Epidermal melanocyte (primary cell): ENCODE data around the gene CLEC4F.
"Not testable (repeated sequence)": the region's sequence is repeated elsewhere in the genome, so short reads cannot be mapped to it uniquely, and the experiment has no call there.

Experiments
- DNase-seq: peaks from one replicate; pipeline ENCODE4 v3.0.0; 2011; ENCODE audit warnings: low spot score; ENCODE audit not compliant: insufficient read length

CLEC4F gene

GRCh38 chr2:70826696-70827350 lies 6.4 kb upstream of the CLEC4F start:
- no peak for DNase-seq

- DNase-seq, result no peak
Observed at GRCh38 chr2:70823249-70823648, 2.9 kb upstream of the CLEC4F start.

GRCh38 chr2:70822843-70823242 lies 2.4 kb upstream of the CLEC4F start:
- DNase-seq, result no peak

GRCh38 chr2:70817284-70817954 lies 3.0 kb downstream of the CLEC4F start:
- DNase-seq, result no peak

- no peak for DNase-seq
Observed at GRCh38 chr2:70816726-70817125, 3.7 kb downstream of the CLEC4F start.

GRCh38 chr2:70808983-70809958 lies 11.1 kb downstream of the CLEC4F start:
- DNase-seq, result no peak

GRCh38 chr2:70807828-70808118 lies 12.6 kb downstream of the CLEC4F start:
- DNase-seq, result no peak

GRCh38 chr2:70807102-70807827 lies 13.1 kb downstream of the CLEC4F start:
- DNase-seq, result no peak

GRCh38 chr2:70806620-70807019 lies 13.8 kb downstream of the CLEC4F start:
- no peak for DNase-seq

GRCh38 chr2:70806013-70806412 lies 14.4 kb downstream of the CLEC4F start:
- DNase-seq, result no peak

GRCh38 chr2:70801607-70802263 lies 18.7 kb downstream of the CLEC4F start:
- no peak for DNase-seq

GRCh38 chr2:70799706-70800105 lies 20.7 kb downstream of the CLEC4F start:
- no peak for DNase-seq

GRCh38 chr2:70797996-70798395 lies 22.4 kb downstream of the CLEC4F start:
- not testable (repeated sequence) for DNase-seq

- DNase-seq, result no peak
Observed at GRCh38 chr2:70797506-70797905, 22.9 kb downstream of the CLEC4F start.

- no peak for DNase-seq
Observed at GRCh38 chr2:70796262-70796661, 24.1 kb downstream of the CLEC4F start.

GRCh38 chr2:70795164-70795995 lies 25.0 kb downstream of the CLEC4F start:
- no peak for DNase-seq

- DNase-seq, result no peak
Observed at GRCh38 chr2:70793450-70793849, 26.9 kb downstream of the CLEC4F start.

GRCh38 chr2:70790136-70790828 lies 30.1 kb downstream of the CLEC4F start, which contains the start of gene FIGLA:
TSS of gene FIGLA (minus strand) at chr2:70790643. CDS start at chr2:70790638, 5 bp downstream.
- no peak for DNase-seq
